Measurements from ENCODE around the gene SNRPD2.
"Not testable (repeated sequence)": the region's sequence is repeated elsewhere in the genome, so short reads cannot be mapped to it uniquely, and the experiment has no call there.

Gene SNRPD2

GRCh38 chr19:45692187-45693105 lies 693 bp upstream of the SNRPD2 start, which contains the start of gene QPCTL:
QPCTL (plus strand) TSS chr19:45692666; CDS start chr19:45692704, 38 bp downstream.
- no peaks in the 10 kb centered on the region for H3K27me3 ChIP-seq (ENCODE audit: insufficient read depth, low read length, poor library complexity, severe bottlenecking)
- peak within 1 kb of the TSS; percentile 98 for H3K4me2 ChIP-seq (ENCODE audit: low read depth, low read length, poor library complexity, severe bottlenecking)
- TF ChIP-seq EZH2phosphoT487 (IDR thresholded peaks at IDR 0.05; ENCODE audit: borderline replicate concordance), result no peak
- TF ChIP-seq CTCF (conservative IDR thresholded peaks at IDR 0.05; ENCODE audit: low read length), result no peak
- H3K9me2 ChIP-seq (replicated peaks; ENCODE audit: low read depth, low read length), result no peaks in the 10 kb centered on the region
- H3K9ac ChIP-seq (ENCODE audit: low read depth, low read length, poor library complexity, severe bottlenecking), result peak within 1 kb of the TSS; percentile 94
- H3K4me1 ChIP-seq (ENCODE audit: insufficient read depth, low read length, poor library complexity, severe bottlenecking), result peaks cover 13% of the 10 kb centered on the region
- H3K36me3 ChIP-seq (ENCODE audit: insufficient read depth, low read length), result peaks cover 11% of the 10 kb centered on the region; the same call in 1 of the 2 replicates
- peak within 1 kb of the TSS; percentile 98 for H3K4me3 ChIP-seq (ENCODE audit: low read length, poor library complexity, severe bottlenecking)
- no peaks in the 10 kb centered on the region for H3K9me3 ChIP-seq (ENCODE audit: insufficient read depth, low read depth, low read length)
- peaks cover 10% of the 10 kb centered on the region for H4K20me1 ChIP-seq (ENCODE audit: insufficient read depth, low read length, poor library complexity, severe bottlenecking)
- peak within 1 kb of the TSS; percentile 96 for H2AFZ ChIP-seq (ENCODE audit: low read length)
- no peaks in the 10 kb centered on the region for H3F3A ChIP-seq (ENCODE audit: low read depth)
- H3K79me2 ChIP-seq (ENCODE audit: insufficient read depth, low read length), result peaks cover 52% of the 10 kb centered on the region

- Histone ChIP-seq H3K36me3 (ENCODE audit: insufficient read depth, low read length) (peaks cover 28% of the 10 kb centered on the region; the same call in 1 of the 2 replicates), H3K79me2 (ENCODE audit: insufficient read depth, low read length) (peaks cover 38% of the 10 kb centered on the region), H3F3A (ENCODE audit: low read depth) (no peaks in the 10 kb centered on the region), H3K4me1 (ENCODE audit: insufficient read depth, low read length, poor library complexity, severe bottlenecking) (peaks cover 8% of the 10 kb centered on the region), H2AFZ (ENCODE audit: low read length) (no peak overlapping the region), H3K4me3 (ENCODE audit: low read length, poor library complexity, severe bottlenecking) (no peak overlapping the region), H3K9me2 (replicated peaks; ENCODE audit: low read depth, low read length) (no peaks in the 10 kb centered on the region), H3K9ac (ENCODE audit: low read depth, low read length, poor library complexity, severe bottlenecking) (no peak overlapping the region), H3K4me2 (ENCODE audit: low read depth, low read length, poor library complexity, severe bottlenecking) (no peak overlapping the region), H4K20me1 (ENCODE audit: insufficient read depth, low read length, poor library complexity, severe bottlenecking) (peaks cover 10% of the 10 kb centered on the region), H3K27me3 (ENCODE audit: insufficient read depth, low read length, poor library complexity, severe bottlenecking) (no peaks in the 10 kb centered on the region), H3K9me3 (ENCODE audit: insufficient read depth, low read depth, low read length) (no peaks in the 10 kb centered on the region)
- peak; percentile 23; the same call in 1 of the 2 replicates for TF ChIP-seq CTCF (conservative IDR thresholded peaks at IDR 0.05; ENCODE audit: low read length)
- TF ChIP-seq EZH2phosphoT487 (IDR thresholded peaks at IDR 0.05; ENCODE audit: borderline replicate concordance), result no peak
Observed at GRCh38 chr19:45687599-45687998, 4.2 kb downstream of the SNRPD2 start.

GRCh38 chr19:45685045-45685444 lies 6.7 kb downstream of the SNRPD2 start:
- H3K9ac ChIP-seq (ENCODE audit: low read depth, low read length, poor library complexity, severe bottlenecking); H4K20me1 ChIP-seq (ENCODE audit: insufficient read depth, low read length, poor library complexity, severe bottlenecking); H3K9me3 ChIP-seq (ENCODE audit: insufficient read depth, low read depth, low read length); H3F3A ChIP-seq (ENCODE audit: low read depth); H3K4me2 ChIP-seq (ENCODE audit: low read depth, low read length, poor library complexity, severe bottlenecking); H2AFZ ChIP-seq (ENCODE audit: low read length); H3K27me3 ChIP-seq (ENCODE audit: insufficient read depth, low read length, poor library complexity, severe bottlenecking); H3K9me2 ChIP-seq (replicated peaks; ENCODE audit: low read depth, low read length); H3K4me1 ChIP-seq (ENCODE audit: insufficient read depth, low read length, poor library complexity, severe bottlenecking); H3K4me3 ChIP-seq (ENCODE audit: low read length, poor library complexity, severe bottlenecking): not testable (repeated sequence)
- Histone ChIP-seq H3K36me3 (ENCODE audit: insufficient read depth, low read length) (peaks cover 28% of the 10 kb centered on the region; the same call in 1 of the 2 replicates), H3K79me2 (ENCODE audit: insufficient read depth, low read length) (peaks cover 22% of the 10 kb centered on the region)

Data from Loucy (cell line).